ENCODE measurements around the gene NCK1.

The NCK1 gene

GRCh38 chr3:136925425-136926190 is 63.6 kb downstream of the NCK1 start:
- TF ChIP-seq CSRNP3 (CRISPR knock-in tag; IDR thresholded peaks at IDR 0.05) = no peak
- no peak for TF ChIP-seq ESRRG (CRISPR knock-in tag; IDR thresholded peaks at IDR 0.05)
- TF ChIP-seq ARNTL (CRISPR knock-in tag; IDR thresholded peaks at IDR 0.05; ENCODE audit: borderline replicate concordance, low read depth) = no peak
- TF ChIP-seq ZFP3 (CRISPR knock-in tag; IDR thresholded peaks at IDR 0.05) = no peak
- TF ChIP-seq TSHZ2 (CRISPR knock-in tag; IDR thresholded peaks at IDR 0.05) = no peak
- no peak for TF ChIP-seq BACH2 (CRISPR knock-in tag; IDR thresholded peaks at IDR 0.05; ENCODE audit: borderline replicate concordance)
- no peak for TF ChIP-seq GLIS3 (CRISPR knock-in tag; IDR thresholded peaks at IDR 0.05)
- TF ChIP-seq CSDC2 (CRISPR knock-in tag; IDR thresholded peaks at IDR 0.05) = no peak
- no peak for TF ChIP-seq ZNF70 (CRISPR knock-in tag; IDR thresholded peaks at IDR 0.05)
- TF ChIP-seq ZNF8 (CRISPR knock-in tag; IDR thresholded peaks at IDR 0.05) = no peak
- no peak for TF ChIP-seq ZC3H10 (CRISPR knock-in tag; IDR thresholded peaks at IDR 0.05)
- no peak for TF ChIP-seq OSR1 (CRISPR knock-in tag; IDR thresholded peaks at IDR 0.05)
- no peak for ATAC-seq

GRCh38 chr3:136928240-136928639 is 66.2 kb downstream of the NCK1 start:
- no peak for ATAC-seq
- TF ChIP-seq ZC3H10 (CRISPR knock-in tag; IDR thresholded peaks at IDR 0.05) (no peak), CREB5 (CRISPR knock-in tag; IDR thresholded peaks at IDR 0.05; ENCODE audit: low read depth) (no peak), ZNF8 (CRISPR knock-in tag; IDR thresholded peaks at IDR 0.05) (no peak), CSRNP3 (CRISPR knock-in tag; IDR thresholded peaks at IDR 0.05) (no peak), PATZ1 (CRISPR knock-in tag; IDR thresholded peaks at IDR 0.05; ENCODE audit: borderline replicate concordance) (no peak), ZNF565 (CRISPR knock-in tag; conservative IDR thresholded peaks at IDR 0.05; ENCODE audit: low read depth) (no peak)

- no peak for ATAC-seq
- TF ChIP-seq ISL1 (CRISPR knock-in tag; IDR thresholded peaks at IDR 0.05) = no peak
- TF ChIP-seq ARNTL (CRISPR knock-in tag; IDR thresholded peaks at IDR 0.05; ENCODE audit: borderline replicate concordance, low read depth) = no peak
- TF ChIP-seq ZC3H10 (CRISPR knock-in tag; IDR thresholded peaks at IDR 0.05) = no peak
- no peak for TF ChIP-seq PPARA (CRISPR knock-in tag; IDR thresholded peaks at IDR 0.05; ENCODE audit: borderline replicate concordance)
- no peak for TF ChIP-seq BACH2 (CRISPR knock-in tag; IDR thresholded peaks at IDR 0.05; ENCODE audit: borderline replicate concordance)
- no peak for TF ChIP-seq ZNF8 (CRISPR knock-in tag; IDR thresholded peaks at IDR 0.05)
- TF ChIP-seq ZNF565 (CRISPR knock-in tag; conservative IDR thresholded peaks at IDR 0.05; ENCODE audit: low read depth) = no peak
- TF ChIP-seq OSR1 (CRISPR knock-in tag; IDR thresholded peaks at IDR 0.05) = no peak
These were observed 68.1 kb downstream of the NCK1 start for GRCh38 chr3:136929977-136930670.
